ENCODE results near the gene C1QTNF3. TPM values are rescaled to one million over a fixed set of nuclear protein-coding genes. Genes with fewer than 3 reads are reported as not detected.

C1QTNF3 gene
- total RNA-seq, 4 donors from 2014 or later = 8.2 to 14.9 (median 13.2) TPM

DNA sequence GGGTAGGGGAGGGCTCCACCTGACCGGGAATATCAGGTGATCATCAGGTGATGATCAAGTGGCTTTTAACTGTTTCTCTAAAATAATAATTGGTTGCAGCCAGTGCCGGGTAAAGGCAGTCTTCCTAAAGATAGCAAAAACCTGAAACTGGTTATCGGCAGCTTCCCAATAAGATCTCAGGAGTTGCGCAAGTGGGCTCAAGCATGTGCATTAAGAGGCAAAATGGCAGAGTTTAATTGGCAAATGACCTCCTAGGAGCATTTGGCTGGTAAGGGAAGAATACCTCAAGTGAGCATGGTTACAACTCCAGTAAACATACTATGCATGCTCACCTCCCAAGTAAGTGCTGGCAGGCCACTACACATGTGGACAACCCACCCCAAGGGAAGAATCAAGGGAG is 4.2 kb downstream of the C1QTNF3 start:
- WGBS, 2 donors (ENCODE audit: low coverage in 1 of 2) = 83% methylated on average over 1 to 4 of the region's 4 CpGs

DNA sequence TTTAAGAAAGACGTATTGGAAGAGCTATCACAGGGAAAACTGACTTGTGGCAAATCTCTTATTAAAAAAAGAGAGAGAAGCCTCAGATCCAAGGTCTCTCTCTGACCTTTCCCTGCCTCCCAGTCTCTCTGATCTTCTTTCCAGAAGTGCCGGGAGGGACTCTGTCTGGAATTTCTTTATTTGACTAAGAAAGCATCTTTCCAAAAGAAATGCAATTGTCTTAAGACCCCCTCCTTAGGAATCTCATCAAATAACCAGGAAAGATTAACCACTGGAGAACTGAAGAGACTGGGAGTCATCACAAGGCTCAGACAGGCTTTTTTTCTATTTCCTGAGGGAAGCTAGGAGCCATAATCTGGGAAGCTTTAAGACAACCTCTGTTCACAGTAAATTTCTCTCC is 4.6 kb downstream of the C1QTNF3 start:
- Histone ChIP-seq H3K4me1 (peaks cover under 1 to 44% (median 3%) of the 10 kb centered on the region in 3 donors), H3K27ac (peak overlapping the region in 3 of 4 donors; percentile 6 to 62 (median 14)), H3K4me3 (no peak overlapping the region), H3K36me3 (peaks cover 0 to 20% of the 10 kb centered on the region in 2 donors), H3K27me3 (no peaks in the 10 kb centered on the region), H3K9me3 (no peaks in the 10 kb centered on the region)
- WGBS, 2 donors (ENCODE audit: low coverage in 1 of 2) = 49 to 63% methylated on average over 2 of the region's 2 CpGs
- TF ChIP-seq, protein P1, sequence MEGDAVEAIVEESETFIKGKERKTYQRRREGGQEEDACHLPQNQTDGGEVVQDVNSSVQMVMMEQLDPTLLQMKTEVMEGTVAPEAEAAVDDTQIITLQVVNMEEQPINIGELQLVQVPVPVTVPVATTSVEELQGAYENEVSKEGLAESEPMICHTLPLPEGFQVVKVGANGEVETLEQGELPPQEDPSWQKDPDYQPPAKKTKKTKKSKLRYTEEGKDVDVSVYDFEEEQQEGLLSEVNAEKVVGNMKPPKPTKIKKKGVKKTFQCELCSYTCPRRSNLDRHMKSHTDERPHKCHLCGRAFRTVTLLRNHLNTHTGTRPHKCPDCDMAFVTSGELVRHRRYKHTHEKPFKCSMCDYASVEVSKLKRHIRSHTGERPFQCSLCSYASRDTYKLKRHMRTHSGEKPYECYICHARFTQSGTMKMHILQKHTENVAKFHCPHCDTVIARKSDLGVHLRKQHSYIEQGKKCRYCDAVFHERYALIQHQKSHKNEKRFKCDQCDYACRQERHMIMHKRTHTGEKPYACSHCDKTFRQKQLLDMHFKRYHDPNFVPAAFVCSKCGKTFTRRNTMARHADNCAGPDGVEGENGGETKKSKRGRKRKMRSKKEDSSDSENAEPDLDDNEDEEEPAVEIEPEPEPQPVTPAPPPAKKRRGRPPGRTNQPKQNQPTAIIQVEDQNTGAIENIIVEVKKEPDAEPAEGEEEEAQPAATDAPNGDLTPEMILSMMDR (IDR thresholded peaks at IDR 0.05) = no peak
- no peak for TF ChIP-seq POLR2A (IDR thresholded peaks at IDR 0.05)
- TF ChIP-seq EP300 (IDR thresholded peaks at IDR 0.05) = no peak
- no peak for TF ChIP-seq POLR2AphosphoS5 (IDR thresholded peaks at IDR 0.05)
- no peak for ATAC-seq

More for the DNA sequence above, 4.2 kb downstream of the C1QTNF3 start:
- H3K4me1 ChIP-seq = peaks cover 3 to 48% (median 5%) of the 10 kb centered on the region in 3 donors
- no peaks in the 10 kb centered on the region for H3K27me3 ChIP-seq
- ATAC-seq = no peak
- peaks cover 0 to 19% of the 10 kb centered on the region in 2 donors for H3K36me3 ChIP-seq
- no peak overlapping the region for H3K4me3 ChIP-seq
- TF ChIP-seq POLR2AphosphoS5 (IDR thresholded peaks at IDR 0.05) (no peak), EP300 (IDR thresholded peaks at IDR 0.05) (no peak), POLR2A (IDR thresholded peaks at IDR 0.05) (no peak)
- TF ChIP-seq, protein P1 (IDR thresholded peaks at IDR 0.05) = no peak
- peak overlapping the region in 2 of 4 donors; percentile 6 to 62 for H3K27ac ChIP-seq
- no peaks in the 10 kb centered on the region for H3K9me3 ChIP-seq

DNA sequence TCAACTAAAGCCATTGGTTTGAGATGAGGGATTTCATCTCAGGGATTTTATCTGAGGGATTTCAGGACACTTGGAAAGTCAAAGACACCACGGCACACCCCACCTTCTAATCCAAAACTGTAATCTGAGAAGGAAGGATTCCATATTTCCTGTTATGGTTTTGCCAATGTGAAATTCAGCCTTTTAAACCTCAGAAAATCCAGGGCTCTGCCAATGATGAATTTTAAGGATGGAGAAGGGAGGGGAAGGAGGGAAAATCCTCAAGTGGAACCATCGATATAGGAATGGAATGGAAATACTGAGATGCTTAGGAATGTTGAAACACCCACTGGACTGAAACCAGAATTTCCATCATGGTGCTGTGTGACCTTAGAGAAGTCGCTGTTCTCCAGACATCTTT is 5.3 kb downstream of the C1QTNF3 start:
- Histone ChIP-seq H3K27me3 (no peaks in the 10 kb centered on the region), H3K9me3 (no peaks in the 10 kb centered on the region), H3K4me1 (peaks cover 0 to 37% (median 2%) of the 10 kb centered on the region in 3 donors), H3K27ac (peak overlapping the region in 3 of 4 donors; percentile 43 to 62 (median 46)), H3K4me3 (no peak overlapping the region), H3K36me3 (peaks cover 0 to 26% of the 10 kb centered on the region in 2 donors)
- ATAC-seq = no peak
- TF ChIP-seq, protein P1 (IDR thresholded peaks at IDR 0.05) = no peak
- TF ChIP-seq POLR2A (IDR thresholded peaks at IDR 0.05) = no peak
- TF ChIP-seq POLR2AphosphoS5 (IDR thresholded peaks at IDR 0.05) = no peak
- no peak for TF ChIP-seq EP300 (IDR thresholded peaks at IDR 0.05)
- 35 to 38% methylated on average over 3 of the region's 3 CpGs for WGBS, 2 donors (ENCODE audit: low coverage in 1 of 2)

DNA sequence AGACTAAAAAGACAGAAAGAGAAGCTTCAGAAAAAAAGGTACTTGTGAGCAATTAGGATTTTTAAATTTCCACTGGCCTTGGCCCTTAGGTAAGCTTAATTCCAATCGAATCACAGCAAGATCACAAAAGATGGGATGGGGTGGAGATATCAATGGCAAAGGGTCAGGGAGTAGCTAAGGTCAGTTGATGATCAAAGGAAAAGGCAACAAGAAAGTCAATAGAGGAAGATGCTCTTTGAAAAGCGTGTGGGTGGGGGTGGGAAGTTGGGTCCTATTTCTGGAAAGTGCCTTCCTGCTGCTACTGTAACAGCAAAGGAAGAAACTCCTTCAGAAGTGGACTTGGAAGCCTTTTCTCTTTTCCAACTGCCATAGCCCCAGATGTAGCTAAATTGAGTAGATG is 7.3 kb downstream of the C1QTNF3 start:
- no peak for TF ChIP-seq POLR2AphosphoS5 (IDR thresholded peaks at IDR 0.05)
- no peak for TF ChIP-seq POLR2A (IDR thresholded peaks at IDR 0.05)
- TF ChIP-seq EP300 (IDR thresholded peaks at IDR 0.05) = no peak
- TF ChIP-seq, protein P1 (IDR thresholded peaks at IDR 0.05) = no peak
- ATAC-seq = no peak
- H3K4me1 ChIP-seq = peaks cover 0 to 22% (median 2%) of the 10 kb centered on the region in 3 donors
- peaks cover 0 to 26% of the 10 kb centered on the region in 2 donors for H3K36me3 ChIP-seq
- no peaks in the 10 kb centered on the region for H3K27me3 ChIP-seq
- H3K27ac ChIP-seq = no peak overlapping the region
- no peak overlapping the region for H3K4me3 ChIP-seq
- H3K9me3 ChIP-seq = no peaks in the 10 kb centered on the region
- WGBS, 2 donors (ENCODE audit: low coverage in 1 of 2) = 69 to 75% methylated on average over 1 to 2 of the region's 2 CpGs
